Natural killer cell (primary cell): ENCODE measurements around the gene GNG2. TPM values are rescaled to one million over a fixed set of nuclear protein-coding genes. Genes with fewer than 3 reads are reported as not detected.

Experiments
- ATAC-seq, 3 donors: fragments of 150-1000 bp in 2 of 3; fragments of 200-7000 bp in 1 of 3; cut with Tn5 transposase; 1 replicate in 1 of 3; 2 replicates in 2 of 3; pipeline ENCODE4 v1.10.0; 2021; ENCODE audit warnings: mild to moderate bottlenecking in 2 of 3, moderate library complexity in 2 of 3
- DNase-seq, 2 donors: peaks; one replicate each; pipeline versions ENCODE4 v3.0.0 to v3.0.0-alpha.2; 2013 to 2021; ENCODE audit warnings: mixed read lengths in 1 of 2
- H3K27ac ChIP-seq: one replicate; pipeline ENCODE4 v1.5.1; 2013; ENCODE audit warnings: mild to moderate bottlenecking, low read length
- H3K27me3 ChIP-seq: one replicate; pipeline ENCODE4 v1.6.1; 2013; ENCODE audit warnings: low read length; ENCODE audit not compliant: control insufficient read depth, insufficient read depth
- H3K36me3 ChIP-seq: one replicate; pipeline ENCODE4 v1.6.1; 2013; ENCODE audit warnings: low read length; ENCODE audit not compliant: control insufficient read depth, insufficient read depth
- H3K4me1 ChIP-seq: one replicate; pipeline ENCODE4 v1.6.1; 2013; ENCODE audit warnings: low read length; ENCODE audit not compliant: control insufficient read depth, insufficient read depth
- H3K4me3 ChIP-seq: one replicate; pipeline ENCODE4 v1.5.1; 2013; ENCODE audit warnings: low read length
- H3K9me3 ChIP-seq: one replicate; pipeline ENCODE4 v1.6.1; 2013; ENCODE audit warnings: low read length; ENCODE audit not compliant: control insufficient read depth, insufficient read depth
- H3K27ac Mint-ChIP-seq, 2 donors: one replicate each; pipeline ENCODE4 v1.8.0; 2022; ENCODE audit warnings: mild to moderate bottlenecking in 2 of 2, mixed read lengths in 2 of 2, moderate library complexity in 1 of 2
- H3K27me3 Mint-ChIP-seq, 2 donors: one replicate each; pipeline ENCODE4 v1.8.0; 2022; ENCODE audit warnings: low read depth in 2 of 2, mixed read lengths in 2 of 2
- H3K36me3 Mint-ChIP-seq: one replicate; pipeline ENCODE4 v1.8.0; 2022; ENCODE audit warnings: mixed read lengths
- H3K4me1 Mint-ChIP-seq, 2 donors: one replicate each; pipeline ENCODE4 v1.8.0; 2022; ENCODE audit warnings: mixed read lengths in 2 of 2
- H3K4me3 Mint-ChIP-seq: one replicate; pipeline ENCODE4 v1.8.0; 2022; ENCODE audit warnings: mild to moderate bottlenecking, moderate library complexity, mixed read lengths
- H3K9me3 Mint-ChIP-seq, 2 donors: one replicate each; pipeline ENCODE4 v1.8.0; 2022; ENCODE audit warnings: mixed read lengths in 2 of 2
- CTCF ChIP-seq: fragments of 200-600 bp; IDR thresholded peaks from one replicate; pipeline ENCODE4 v1.8.0; 2022; ENCODE audit warnings: antibody characterized with exemption
- WGBS: methylation state at CpG from one replicate; pipeline ENCODE4 v1.1.7; 2013; ENCODE audit warnings: missing lambda C conversion rate; ENCODE audit not compliant: insufficient coverage; 5-methylcytosine and 5-hydroxymethylcytosine counted together
- intact Hi-C: fragments of 100-400 bp; cut with micrococcal nuclease; formaldehyde crosslinking; loops from one replicate; pipeline ENCODE4 v1.14.2; 2022
- total RNA-seq, 4 donors: library from RNA; stranded (reverse); fragments of 120-200 nt in 1 of 4; gene quantifications; one replicate each; pipeline versions ENCODE4 v1.2.3 to v1.2.4, GENCODE V29; 2013 to 2022

The GNG2 gene
- total RNA-seq, 3 donors from 2014 or later (not counting 1 experiment from before 2014, with no cell fraction given) = 552 to 653 (median 582) TPM

GRCh38 chr14:52014601-52015267, 154.3 kb downstream of the GNG2 start:
- H3K4me3 Mint-ChIP-seq = no peak overlapping the region
- intact Hi-C loops = no loop called here
- no peaks in the 10 kb centered on the region for H3K9me3 Mint-ChIP-seq
- Histone ChIP-seq H3K27ac (no peak overlapping the region), H3K4me3 (no peak overlapping the region), H3K27me3 (no peaks in the 10 kb centered on the region), H3K4me1 (no peaks in the 10 kb centered on the region), H3K9me3 (no peaks in the 10 kb centered on the region), H3K36me3 (peaks cover 18% of the 10 kb centered on the region)
- 80% methylated on average over 15 of the region's 15 CpGs for WGBS
- H3K4me1 Mint-ChIP-seq = no peaks in the 10 kb centered on the region
- DNase-seq (no peak), ATAC-seq (no peak)
- no peak overlapping the region for H3K27ac Mint-ChIP-seq
- no peaks in the 10 kb centered on the region for H3K36me3 Mint-ChIP-seq
- TF ChIP-seq CTCF = no peak
- peaks cover 8 to 11% of the 10 kb centered on the region in 2 donors for H3K27me3 Mint-ChIP-seq

DNA sequence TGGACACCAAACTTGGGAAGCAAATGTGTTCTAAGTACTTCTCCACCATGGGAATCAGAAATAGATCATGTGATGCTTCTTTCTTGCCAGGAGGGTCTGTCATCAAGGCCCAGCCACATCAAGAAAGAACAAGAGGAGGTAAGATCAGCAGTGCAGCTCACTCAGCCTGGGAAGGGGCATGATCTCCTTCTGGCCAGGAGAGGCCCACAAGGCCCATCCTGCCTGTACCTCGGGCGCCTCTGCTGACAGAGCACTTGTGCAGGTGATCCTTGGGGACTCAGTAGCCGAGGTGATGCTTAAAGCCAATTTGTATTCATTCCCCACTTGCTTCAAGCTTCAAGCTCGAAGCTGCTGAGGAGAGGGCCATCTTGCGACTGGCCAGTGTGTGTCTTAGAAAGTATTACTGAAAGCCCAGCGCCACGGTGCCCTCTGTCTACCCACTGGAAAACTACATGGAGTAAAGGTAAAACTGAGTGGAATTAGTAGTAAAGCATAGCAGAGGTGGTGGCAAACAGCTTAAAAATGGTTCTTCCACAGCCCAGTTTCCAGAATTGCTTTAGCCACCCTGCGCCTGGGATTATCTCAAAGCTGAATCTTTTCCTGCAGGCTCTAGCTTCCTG, 155.1 kb downstream of the GNG2 start:
- no peaks in the 10 kb centered on the region for H3K4me1 ChIP-seq
- no peaks in the 10 kb centered on the region for H3K9me3 ChIP-seq
- Mint-ChIP-seq H3K4me1 (no peaks in the 10 kb centered on the region), H3K36me3 (no peaks in the 10 kb centered on the region), H3K9me3 (no peaks in the 10 kb centered on the region), H3K4me3 (no peak overlapping the region), H3K27ac (no peak overlapping the region), H3K27me3 (peaks cover 8 to 11% of the 10 kb centered on the region in 2 donors)
- H3K36me3 ChIP-seq = peaks cover 13% of the 10 kb centered on the region
- intact Hi-C loops = no loop called here
- WGBS = 85% methylated on average over 8 of the region's 8 CpGs
- H3K27ac ChIP-seq = no peak overlapping the region
- DNase-seq (no peak), ATAC-seq (no peak)
- TF ChIP-seq CTCF = no peak
- no peak overlapping the region for H3K4me3 ChIP-seq
- H3K27me3 ChIP-seq = no peaks in the 10 kb centered on the region

GRCh38 chr14:52018252-52018651, 157.8 kb downstream of the GNG2 start:
- H3K4me3 ChIP-seq = no peak overlapping the region
- H3K9me3 Mint-ChIP-seq = no peaks in the 10 kb centered on the region
- no peak overlapping the region for H3K4me3 Mint-ChIP-seq
- H3K27me3 ChIP-seq = no peaks in the 10 kb centered on the region
- H3K36me3 ChIP-seq = no peaks in the 10 kb centered on the region
- H3K4me1 Mint-ChIP-seq = peaks cover 0 to 4% of the 10 kb centered on the region in 2 donors
- 85% methylated on average over 3 of the region's 4 CpGs for WGBS
- H3K27ac Mint-ChIP-seq = no peak overlapping the region
- ATAC-seq (no peak), DNase-seq (no peak)
- H3K27me3 Mint-ChIP-seq = peaks cover 8 to 11% of the 10 kb centered on the region in 2 donors
- H3K4me1 ChIP-seq = no peaks in the 10 kb centered on the region
- H3K9me3 ChIP-seq = no peaks in the 10 kb centered on the region
- intact Hi-C loops = no loop called here
- TF ChIP-seq CTCF = no peak
- no peaks in the 10 kb centered on the region for H3K36me3 Mint-ChIP-seq
- no peak overlapping the region for H3K27ac ChIP-seq
